HepG2 (cell line): ENCODE results near the gene MTHFS. TPM values are rescaled to one million over a fixed set of nuclear protein-coding genes. Genes with fewer than 3 reads are reported as not detected.

Source experiments
- ETV6 ChIP-seq: sonication (generic); formaldehyde crosslinking; conservative IDR thresholded peaks from 2 replicates; pipeline ENCODE4 v1.4.0; 2020; ENCODE audit warnings: missing genetic modification reagents
- FOXO1 ChIP-seq: sonication (generic); formaldehyde crosslinking; IDR thresholded peaks from 2 replicates; pipeline ENCODE4 v1.4.0; 2020; ENCODE audit warnings: missing genetic modification reagents
- FOXO4 ChIP-seq: sonication (generic); formaldehyde crosslinking; conservative IDR thresholded peaks from 2 replicates; pipeline ENCODE4 v1.8.1; 2023; ENCODE audit warnings: missing genetic modification reagents
- GFI1 ChIP-seq: sonication (generic); formaldehyde crosslinking; IDR thresholded peaks from 2 replicates; pipeline ENCODE4 v1.5.0; 2020; ENCODE audit warnings: missing genetic modification reagents, mild to moderate bottlenecking, borderline replicate concordance
- GMEB2 ChIP-seq: IDR thresholded peaks from 2 replicates; pipeline ENCODE4 v1.6.1; 2016; ENCODE audit warnings: missing biosample characterization, missing genetic modification reagents, low read depth
- HMG20B ChIP-seq: conservative IDR thresholded peaks from 2 replicates; pipeline ENCODE4 v1.6.1; 2016; ENCODE audit warnings: missing genetic modification reagents, missing compliant biosample characterization
- HMGA1 ChIP-seq: sonication (generic); formaldehyde crosslinking; conservative IDR thresholded peaks from 2 replicates; pipeline ENCODE4 v1.4.0; 2020; ENCODE audit warnings: missing genetic modification reagents
- JARID2 ChIP-seq: sonication (generic); formaldehyde crosslinking; IDR thresholded peaks from 2 replicates; pipeline ENCODE4 v1.8.1; 2023; ENCODE audit warnings: missing genetic modification reagents, inconsistent platforms; ENCODE audit not compliant: insufficient replicate concordance
- KLF11 ChIP-seq: IDR thresholded peaks from 2 replicates; pipeline ENCODE4 v1.6.1; 2016; ENCODE audit warnings: missing compliant biosample characterization
- KLF13 ChIP-seq: sonication (generic); formaldehyde crosslinking; IDR thresholded peaks from 2 replicates; pipeline ENCODE4 v1.4.0; 2020; ENCODE audit warnings: mild to moderate bottlenecking, missing genetic modification reagents
- MXD4 ChIP-seq: IDR thresholded peaks from 2 replicates; pipeline ENCODE4 v1.6.1; 2016; ENCODE audit warnings: mild to moderate bottlenecking, missing biosample characterization, missing genetic modification reagents
- NBN ChIP-seq: fragments of 450-650 bp; conservative IDR thresholded peaks from 2 replicates; pipeline ENCODE4 v1.6.1; 2017
- NCOA5 ChIP-seq: sonication (generic); formaldehyde crosslinking; IDR thresholded peaks from 2 replicates; pipeline ENCODE4 v1.4.0; 2020; ENCODE audit warnings: missing genetic modification reagents
- POLR2AphosphoS5 ChIP-seq: IDR thresholded peaks from 2 replicates; pipeline ENCODE4 v1.6.1; 2012; ENCODE audit warnings: low read depth, low read length
- SIN3A ChIP-seq: IDR thresholded peaks from 2 replicates; pipeline ENCODE4 v1.6.1; 2011; ENCODE audit warnings: low read depth, mild to moderate bottlenecking, control low read depth, low read length, borderline replicate concordance
- SMAD1 ChIP-seq: sonication (generic); formaldehyde crosslinking; IDR thresholded peaks from 2 replicates; pipeline ENCODE4 v1.4.0; 2020; ENCODE audit warnings: missing genetic modification reagents, low read depth, mild to moderate bottlenecking, borderline replicate concordance
- ZNF12 ChIP-seq: sonication (generic); formaldehyde crosslinking; IDR thresholded peaks from 2 replicates; pipeline ENCODE4 v1.5.0; 2020; ENCODE audit warnings: missing genetic modification reagents
- ZNF30 ChIP-seq: sonication (generic); formaldehyde crosslinking; IDR thresholded peaks from 2 replicates; pipeline ENCODE4 v1.5.0; 2020; ENCODE audit warnings: mild to moderate bottlenecking, missing genetic modification reagents
- ZNF556 ChIP-seq: sonication (generic); formaldehyde crosslinking; IDR thresholded peaks from 2 replicates; pipeline ENCODE4 v1.4.0; 2020; ENCODE audit warnings: mild to moderate bottlenecking, missing genetic modification reagents, borderline replicate concordance
- ZNF609 ChIP-seq: sonication (generic); formaldehyde crosslinking; IDR thresholded peaks from 2 replicates; pipeline ENCODE4 v1.4.0; 2020; ENCODE audit warnings: mild to moderate bottlenecking, missing genetic modification reagents, borderline replicate concordance
- ZNF670 ChIP-seq: sonication (generic); formaldehyde crosslinking; IDR thresholded peaks from 2 replicates; pipeline ENCODE4 v1.8.0; 2022; ENCODE audit warnings: mild to moderate bottlenecking, missing genetic modification reagents, borderline replicate concordance
- ZNF724P ChIP-seq: sonication (generic); formaldehyde crosslinking; IDR thresholded peaks from 2 replicates; pipeline ENCODE4 v1.8.0; 2022; ENCODE audit warnings: missing genetic modification reagents, borderline replicate concordance
- ZNF891 ChIP-seq: sonication (generic); formaldehyde crosslinking; IDR thresholded peaks from 2 replicates; pipeline ENCODE4 v1.5.0; 2020; ENCODE audit warnings: mild to moderate bottlenecking, missing genetic modification reagents
- ZSCAN29 ChIP-seq: sonication (generic); formaldehyde crosslinking; conservative IDR thresholded peaks from 2 replicates; pipeline ENCODE4 v1.4.0; 2020; ENCODE audit warnings: mild to moderate bottlenecking, missing genetic modification reagents
- polyA plus RNA-seq, 8 experiments: library from polyadenylated mRNA; depleted of rRNA in 3 of 8; stranded (reverse) in 7 of 8; unstranded in 1 of 8; fragments of >200 nt; fragmentation: Illumina TruSeq in 4 of 8; extraction: Trizol in 4 of 8; gene quantifications; 2 replicates each; pipeline versions ENCODE4 v1.2.1 to v1.2.3, GENCODE V29; 2011 to 2016; ENCODE audit warnings: low read depth in 4 of 8, missing spikeins in 1 of 8, mixed read lengths in 1 of 8; ENCODE audit not compliant: insufficient read depth in 1 of 8
- total RNA-seq, 5 experiments: library from RNA; depleted of rRNA; stranded (reverse); fragments of >200 nt; fragmentation: Illumina TruSeq; extraction: Trizol; gene quantifications; 2 replicates each; pipeline ENCODE4 v1.2.3, GENCODE V29; 2016; ENCODE audit warnings: low read depth in 1 of 5

MTHFS gene
- total and polyA plus RNA-seq, 2 of the 13 experiments (the other 11 are each of a cell fraction or from before 2014, with no cell fraction given), result 37.0 to 49.7 TPM

GRCh38 chr15:79886124-79886523, 10.7 kb downstream of the MTHFS start (continued):
- TF ChIP-seq ZNF724P (no peak), ZNF12 (CRISPR knock-in tag) (no peak), JARID2 (CRISPR knock-in tag) (no peak), ZSCAN29 (no peak), NBN (no peak), ZNF891 (CRISPR knock-in tag) (no peak), ETV6 (no peak), KLF13 (CRISPR knock-in tag) (no peak), SIN3A (no peak), SMAD1 (CRISPR knock-in tag) (no peak), FOXO4 (CRISPR knock-in tag) (no peak), HMG20B (CRISPR knock-in tag) (no peak), ZNF670 (CRISPR knock-in tag) (no peak; the same call in 1 of the 2 replicates), GFI1 (CRISPR knock-in tag) (peak; percentile 45; the same call in 1 of the 2 replicates), HMGA1 (CRISPR knock-in tag) (no peak), NCOA5 (CRISPR knock-in tag) (no peak), MXD4 (CRISPR knock-in tag) (no peak), ZNF30 (CRISPR knock-in tag) (no peak), KLF11 (CRISPR knock-in tag) (no peak), GMEB2 (CRISPR knock-in tag) (no peak), FOXO1 (CRISPR knock-in tag) (peak; percentile 85), ZNF609 (CRISPR knock-in tag) (peak; percentile 82; the same call in 1 of the 2 replicates), POLR2AphosphoS5 (no peak), ZNF556 (no peak)
